SK-N-SH treated with all-trans-retinoic acid at 6 μM for 48 hours (cell line): ENCODE measurements around the gene BPIFA3.

ENCODE experiments used
- ARNTL ChIP-seq: fragments of 450-650 bp; formaldehyde crosslinking; IDR thresholded peaks from 2 replicates; pipeline ENCODE4 v1.5.0; 2020; ENCODE audit warnings: low read depth, mild to moderate bottlenecking, moderate library complexity, borderline replicate concordance
- BACH2 ChIP-seq: fragments of 250-450 bp; sonication (Bioruptor Pico); IDR thresholded peaks from 2 replicates; pipeline ENCODE4 v1.9.0; 2021; ENCODE audit warnings: mild to moderate bottlenecking, borderline replicate concordance
- ESRRG ChIP-seq: fragments of 250-450 bp; sonication (Bioruptor Pico); IDR thresholded peaks from 2 replicates; pipeline ENCODE4 v1.6.1; 2021; ENCODE audit warnings: mild to moderate bottlenecking
- OSR1 ChIP-seq: fragments of 250-450 bp; sonication (Bioruptor Pico); IDR thresholded peaks from 2 replicates; pipeline ENCODE4 v1.8.0; 2022; ENCODE audit warnings: moderate library complexity, mild to moderate bottlenecking, inconsistent platforms
- PPARA ChIP-seq: fragments of 250-450 bp; sonication (Bioruptor Pico); IDR thresholded peaks from 2 replicates; pipeline ENCODE4 v1.5.0; 2020; ENCODE audit warnings: mild to moderate bottlenecking, borderline replicate concordance
- RARB ChIP-seq: fragments of 250-450 bp; sonication (Bioruptor Pico); IDR thresholded peaks from 2 replicates; pipeline ENCODE4 v1.8.0; 2021; ENCODE audit warnings: mild to moderate bottlenecking, moderate library complexity
- SNAI2 ChIP-seq: fragments of 250-450 bp; sonication (Bioruptor Pico); IDR thresholded peaks from 2 replicates; pipeline ENCODE4 v1.5.0; 2020; ENCODE audit warnings: mild to moderate bottlenecking, moderate library complexity
- TCF4 ChIP-seq: fragments of 250-450 bp; sonication (Bioruptor Pico); IDR thresholded peaks from 2 replicates; pipeline ENCODE4 v1.8.0; 2021; ENCODE audit warnings: mild to moderate bottlenecking, moderate library complexity, borderline replicate concordance
- ZFP30 ChIP-seq: fragments of 450-650 bp; formaldehyde crosslinking; IDR thresholded peaks from 2 replicates; pipeline ENCODE4 v1.5.0; 2022; ENCODE audit warnings: mild to moderate bottlenecking, moderate library complexity
- ZNF8 ChIP-seq: fragments of 450-650 bp; formaldehyde crosslinking; IDR thresholded peaks from 2 replicates; pipeline ENCODE4 v1.5.0; 2020; ENCODE audit warnings: mild to moderate bottlenecking, moderate library complexity
- TF ChIP-seq, protein P1 (sequence below): fragments of 250-450 bp; sonication (Bioruptor Pico); IDR thresholded peaks from 2 replicates; pipeline ENCODE4 v1.8.0; 2021; ENCODE audit warnings: low read depth, mild to moderate bottlenecking, moderate library complexity, borderline replicate concordance
- TF ChIP-seq, protein P2 (sequence below): fragments of 250-450 bp; sonication (Bioruptor Pico); IDR thresholded peaks from 2 replicates; pipeline ENCODE4 v1.8.0; 2020; ENCODE audit warnings: mild to moderate bottlenecking, moderate library complexity, borderline replicate concordance
- TF ChIP-seq, protein P3 (sequence below): fragments of 250-450 bp; sonication (Bioruptor Pico); IDR thresholded peaks from 2 replicates; pipeline ENCODE4 v1.5.1; 2020; ENCODE audit warnings: low read depth, mild to moderate bottlenecking, moderate library complexity

DNA sequence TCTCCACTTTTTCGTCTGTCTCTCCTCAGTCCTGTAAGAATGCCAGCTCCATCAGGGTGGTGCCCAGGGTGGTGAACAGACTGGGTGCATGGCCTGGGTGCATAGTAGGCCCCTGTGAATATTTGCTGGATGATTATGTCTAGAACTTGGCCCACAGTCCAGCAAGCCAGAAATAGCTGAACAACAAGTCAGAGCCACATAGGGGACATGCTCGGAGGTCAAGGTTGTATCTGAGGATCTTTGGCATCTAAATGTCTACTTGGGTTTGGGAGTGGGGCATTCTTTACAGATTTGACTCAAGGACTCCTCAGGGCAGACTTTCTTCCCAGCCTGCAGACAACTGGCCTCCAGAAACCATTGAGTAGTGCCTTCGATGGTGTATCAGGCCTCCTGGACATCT lies 18.1 kb upstream of the BPIFA3 start:
- TF ChIP-seq BACH2 = no peak
- no peak for TF ChIP-seq TCF4 (CRISPR knock-in tag)
- TF ChIP-seq ZFP30 (CRISPR knock-in tag) = no peak
- TF ChIP-seq OSR1 (CRISPR knock-in tag) = no peak
- no peak for TF ChIP-seq ARNTL (CRISPR knock-in tag)
- no peak for TF ChIP-seq ZNF8 (CRISPR knock-in tag)
- TF ChIP-seq PPARA (CRISPR knock-in tag) = no peak
- TF ChIP-seq, protein P1, sequence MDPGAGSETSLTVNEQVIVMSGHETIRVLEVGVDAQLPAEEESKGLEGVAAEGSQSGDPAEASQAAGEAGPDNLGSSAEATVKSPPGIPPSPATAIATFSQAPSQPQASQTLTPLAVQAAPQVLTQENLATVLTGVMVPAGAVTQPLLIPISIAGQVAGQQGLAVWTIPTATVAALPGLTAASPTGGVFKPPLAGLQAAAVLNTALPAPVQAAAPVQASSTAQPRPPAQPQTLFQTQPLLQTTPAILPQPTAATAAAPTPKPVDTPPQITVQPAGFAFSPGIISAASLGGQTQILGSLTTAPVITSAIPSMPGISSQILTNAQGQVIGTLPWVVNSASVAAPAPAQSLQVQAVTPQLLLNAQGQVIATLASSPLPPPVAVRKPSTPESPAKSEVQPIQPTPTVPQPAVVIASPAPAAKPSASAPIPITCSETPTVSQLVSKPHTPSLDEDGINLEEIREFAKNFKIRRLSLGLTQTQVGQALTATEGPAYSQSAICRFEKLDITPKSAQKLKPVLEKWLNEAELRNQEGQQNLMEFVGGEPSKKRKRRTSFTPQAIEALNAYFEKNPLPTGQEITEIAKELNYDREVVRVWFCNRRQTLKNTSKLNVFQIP (CRISPR knock-in tag) = no peak
- TF ChIP-seq, protein P2, sequence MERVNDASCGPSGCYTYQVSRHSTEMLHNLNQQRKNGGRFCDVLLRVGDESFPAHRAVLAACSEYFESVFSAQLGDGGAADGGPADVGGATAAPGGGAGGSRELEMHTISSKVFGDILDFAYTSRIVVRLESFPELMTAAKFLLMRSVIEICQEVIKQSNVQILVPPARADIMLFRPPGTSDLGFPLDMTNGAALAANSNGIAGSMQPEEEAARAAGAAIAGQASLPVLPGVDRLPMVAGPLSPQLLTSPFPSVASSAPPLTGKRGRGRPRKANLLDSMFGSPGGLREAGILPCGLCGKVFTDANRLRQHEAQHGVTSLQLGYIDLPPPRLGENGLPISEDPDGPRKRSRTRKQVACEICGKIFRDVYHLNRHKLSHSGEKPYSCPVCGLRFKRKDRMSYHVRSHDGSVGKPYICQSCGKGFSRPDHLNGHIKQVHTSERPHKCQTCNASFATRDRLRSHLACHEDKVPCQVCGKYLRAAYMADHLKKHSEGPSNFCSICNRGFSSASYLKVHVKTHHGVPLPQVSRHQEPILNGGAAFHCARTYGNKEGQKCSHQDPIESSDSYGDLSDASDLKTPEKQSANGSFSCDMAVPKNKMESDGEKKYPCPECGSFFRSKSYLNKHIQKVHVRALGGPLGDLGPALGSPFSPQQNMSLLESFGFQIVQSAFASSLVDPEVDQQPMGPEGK (CRISPR knock-in tag) = no peak
- TF ChIP-seq, protein P3, sequence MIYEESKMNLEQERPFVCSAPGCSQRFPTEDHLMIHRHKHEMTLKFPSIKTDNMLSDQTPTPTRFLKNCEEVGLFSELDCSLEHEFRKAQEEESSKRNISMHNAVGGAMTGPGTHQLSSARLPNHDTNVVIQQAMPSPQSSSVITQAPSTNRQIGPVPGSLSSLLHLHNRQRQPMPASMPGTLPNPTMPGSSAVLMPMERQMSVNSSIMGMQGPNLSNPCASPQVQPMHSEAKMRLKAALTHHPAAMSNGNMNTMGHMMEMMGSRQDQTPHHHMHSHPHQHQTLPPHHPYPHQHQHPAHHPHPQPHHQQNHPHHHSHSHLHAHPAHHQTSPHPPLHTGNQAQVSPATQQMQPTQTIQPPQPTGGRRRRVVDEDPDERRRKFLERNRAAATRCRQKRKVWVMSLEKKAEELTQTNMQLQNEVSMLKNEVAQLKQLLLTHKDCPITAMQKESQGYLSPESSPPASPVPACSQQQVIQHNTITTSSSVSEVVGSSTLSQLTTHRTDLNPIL (CRISPR knock-in tag) = no peak
- no peak for TF ChIP-seq RARB (CRISPR knock-in tag)
- TF ChIP-seq SNAI2 (CRISPR knock-in tag) = no peak
- no peak for TF ChIP-seq ESRRG (CRISPR knock-in tag)
